C4-2B (cell line): ENCODE data around the gene CCDC40.

Experiments
- CTCF ChIP-seq: fragments of 450-650 bp; conservative IDR thresholded peaks from 2 replicates; pipeline ENCODE4 v1.5.1; 2017; ENCODE audit warnings: mild to moderate bottlenecking
- ZFX ChIP-seq: fragments of 450-650 bp; IDR thresholded peaks from 2 replicates; pipeline ENCODE4 v1.6.1; 2017

DNA sequence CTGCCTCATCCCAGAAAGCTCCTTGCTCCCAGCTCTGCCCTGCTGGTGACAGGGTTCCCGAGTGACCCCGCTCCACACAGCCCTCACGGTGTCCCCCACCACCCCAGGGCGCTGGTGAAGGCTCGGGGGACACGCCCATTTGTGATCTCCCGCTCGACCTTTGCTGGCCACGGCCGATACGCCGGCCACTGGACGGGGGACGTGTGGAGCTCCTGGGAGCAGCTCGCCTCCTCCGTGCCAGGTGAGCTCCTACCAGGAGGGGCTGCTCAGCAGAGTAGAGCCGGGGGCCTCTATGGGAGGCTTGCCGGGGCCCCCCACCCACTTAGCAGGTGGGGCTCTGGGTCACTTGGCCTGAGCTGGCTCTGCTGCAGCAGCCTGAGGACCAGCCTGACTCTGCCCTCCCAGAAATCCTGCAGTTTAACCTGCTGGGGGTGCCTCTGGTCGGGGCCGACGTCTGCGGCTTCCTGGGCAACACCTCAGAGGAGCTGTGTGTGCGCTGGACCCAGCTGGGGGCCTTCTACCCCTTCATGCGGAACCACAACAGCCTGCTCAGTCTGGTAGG lies 76.1 kb downstream of the CCDC40 start:
- TF ChIP-seq CTCF (no peak), ZFX (no peak)
